Naive thymus-derived CD8-positive, alpha-beta T cell (primary cell): ENCODE data around the gene ACYP2. TPM values are rescaled to one million over a fixed set of nuclear protein-coding genes. Genes with fewer than 3 reads are reported as not detected.
A peak's percentile ranks its signal among the peaks of the same experiment; 100 is the strongest.
"Not testable (repeated sequence)": the region's sequence is repeated elsewhere in the genome, so short reads cannot be mapped to it uniquely, and the experiment has no call there.

Experiments
- ATAC-seq, 2 donors: fragments of 150-1000 bp; cut with Tn5 transposase in 1 of 2; sonication (Bioruptor Pico), chemical (Tn5 transposase) in 1 of 2; 1 replicate in 1 of 2; 2 replicates in 1 of 2; pipeline ENCODE4 v1.10.0; 2021; ENCODE audit warnings: mild to moderate bottlenecking in 2 of 2, moderate library complexity in 2 of 2
- POLR2A ChIA-PET: fragments of 350-600 bp; sonication (Branson Sonifier 250); formaldehyde crosslinking; loops from one replicate; lab custom pipeline; 2021; ENCODE audit warnings: antibody characterized with exemption; lab: Charles Lee
- DNase-seq, 10 donors: peaks; one replicate each; pipeline versions ENCODE4 v3.0.0 to v3.0.0-alpha.2; 2020 to 2022
- H3K27ac Mint-ChIP-seq, 10 donors: one replicate each; pipeline ENCODE4 v1.8.0; 2020 to 2022; ENCODE audit warnings: mild to moderate bottlenecking in 10 of 10, mixed read lengths in 10 of 10, moderate library complexity in 4 of 10, inconsistent platforms in 1 of 10
- H3K27me3 Mint-ChIP-seq, 5 donors: one replicate each; pipeline ENCODE4 v1.8.0; 2021 to 2022; ENCODE audit warnings: mixed read lengths in 5 of 5
- H3K36me3 Mint-ChIP-seq, 3 donors: one replicate each; pipeline ENCODE4 v1.8.0; 2020 to 2022; ENCODE audit warnings: mixed read lengths in 3 of 3, mild to moderate bottlenecking in 2 of 3, inconsistent platforms in 1 of 3
- H3K4me1 Mint-ChIP-seq, 4 donors: one replicate each; pipeline ENCODE4 v1.8.0; 2021 to 2022; ENCODE audit warnings: mixed read lengths in 4 of 4
- H3K4me3 Mint-ChIP-seq, 10 donors: one replicate each; pipeline ENCODE4 v1.8.0; 2020 to 2022; ENCODE audit warnings: mild to moderate bottlenecking in 10 of 10, mixed read lengths in 10 of 10, moderate library complexity in 6 of 10, inconsistent platforms in 1 of 10
- H3K9me3 Mint-ChIP-seq, 9 donors: one replicate each; pipeline ENCODE4 v1.8.0; 2020 to 2022; ENCODE audit warnings: mixed read lengths in 9 of 9, mild to moderate bottlenecking in 3 of 9, inconsistent platforms in 1 of 9, moderate library complexity in 1 of 9
- polyA plus RNA-seq, 3 donors: library from polyadenylated mRNA; unstranded; fragments of 300-500 nt; fragmentation: Illumina TruSeq; gene quantifications; one replicate each; pipeline ENCODE4 v1.2.3, GENCODE V29; 2021
- total RNA-seq, 8 experiments: library from RNA in 2 of 8; stranded (reverse) in 2 of 8; gene quantifications; one replicate each; pipeline ENCODE4 v1.2.3 and lab custom pipeline; 2021 to 2026

Gene ACYP2
- total and polyA plus RNA-seq, 5 experiments from 2014 or later, result 12.4 to 18.1 (median 13.2) TPM

GRCh38 chr2:54271843-54272627 lies 156.6 kb downstream of the ACYP2 start:
- no peak for DNase-seq
- Mint-ChIP-seq H3K9me3 (peaks cover 0 to 5% (median 0%) of the 10 kb centered on the region in 9 donors), H3K4me1 (peaks cover 0 to 18% (median 6%) of the 10 kb centered on the region in 4 donors), H3K4me3 (no peak overlapping the region), H3K27me3 (no peaks in the 10 kb centered on the region), H3K36me3 (peaks cover 10 to 13% (median 12%) of the 10 kb centered on the region in 3 donors), H3K27ac (peak overlapping the region in 1 of 10 donors; percentile 7)
- POLR2A ChIA-PET, result no interaction called here
- ATAC-seq, result peak in 1 of 2 donors; percentile 52

- POLR2A ChIA-PET, result no interaction called here
- peaks cover 0 to 5% (median 0%) of the 10 kb centered on the region in 9 donors for H3K9me3 Mint-ChIP-seq
- no peak overlapping the region for H3K4me3 Mint-ChIP-seq
- peaks cover 10 to 13% (median 12%) of the 10 kb centered on the region in 3 donors for H3K36me3 Mint-ChIP-seq
- ATAC-seq, result no peak
- H3K27ac Mint-ChIP-seq, result no peak overlapping the region
- peaks cover 0 to 18% (median 6%) of the 10 kb centered on the region in 4 donors for H3K4me1 Mint-ChIP-seq
- no peak for DNase-seq
- H3K27me3 Mint-ChIP-seq, result no peaks in the 10 kb centered on the region
Measured at GRCh38 chr2:54274781-54275242, 159.4 kb downstream of the ACYP2 start.

DNA sequence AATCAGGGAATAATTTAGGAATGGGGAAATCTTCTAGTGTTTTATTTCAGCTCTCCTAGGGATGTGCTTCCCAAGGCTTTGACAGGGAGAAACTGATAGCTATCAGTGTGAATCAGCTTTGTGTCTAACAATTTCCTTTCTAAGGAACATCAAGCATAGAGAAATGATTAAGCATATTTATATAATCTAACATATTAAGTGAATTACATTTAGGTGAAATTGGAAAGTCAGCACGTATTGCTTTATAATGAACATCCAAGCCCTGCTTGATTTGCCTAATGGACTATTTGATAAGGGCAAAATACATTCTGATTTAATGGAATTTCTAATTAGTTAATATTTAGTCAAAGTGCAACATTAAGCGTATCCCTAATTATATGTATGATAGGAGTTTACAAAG lies 160.1 kb downstream of the ACYP2 start:
- POLR2A ChIA-PET, result no interaction called here
- no peak for DNase-seq
- peaks cover 10 to 13% (median 12%) of the 10 kb centered on the region in 3 donors for H3K36me3 Mint-ChIP-seq
- no peak for ATAC-seq
- no peaks in the 10 kb centered on the region for H3K27me3 Mint-ChIP-seq
- peaks cover 0 to 18% (median 6%) of the 10 kb centered on the region in 4 donors for H3K4me1 Mint-ChIP-seq
- H3K4me3 Mint-ChIP-seq, result no peak overlapping the region
- H3K9me3 Mint-ChIP-seq, result peaks cover 0 to 5% (median 0%) of the 10 kb centered on the region in 9 donors
- H3K27ac Mint-ChIP-seq, result no peak overlapping the region

- POLR2A ChIA-PET, result no interaction called here
- Mint-ChIP-seq H3K36me3 (peaks cover 0 to 1% (median 0%) of the 10 kb centered on the region in 3 donors), H3K27me3 (no peaks in the 10 kb centered on the region), H3K4me3 (no peak overlapping the region), H3K4me1 (peaks cover 0 to 6% (median 5%) of the 10 kb centered on the region in 4 donors), H3K27ac (no peak overlapping the region), H3K9me3 (no peaks in the 10 kb centered on the region)
- DNase-seq (no peak), ATAC-seq (no peak)
Measured at GRCh38 chr2:54279385-54279784, 164.0 kb downstream of the ACYP2 start.

DNA sequence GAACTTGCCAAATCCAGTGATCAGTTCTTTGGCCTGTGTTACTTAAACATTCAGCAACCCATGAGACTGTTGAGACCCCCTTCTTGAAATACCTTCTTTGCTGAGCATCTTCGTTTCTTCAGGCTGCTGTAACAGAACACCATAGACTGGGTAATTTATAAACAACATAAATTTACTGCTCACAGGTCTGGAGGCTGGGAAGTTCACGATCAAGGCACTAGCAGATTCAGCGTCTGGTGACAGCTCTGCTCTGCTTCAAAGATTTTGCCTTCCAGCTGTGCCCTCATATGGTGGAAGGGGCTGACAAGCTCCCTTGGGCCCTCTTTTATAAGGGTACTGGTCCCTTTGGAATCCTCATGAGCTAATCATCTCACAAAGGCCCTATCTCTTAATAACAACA lies 169.4 kb downstream of the ACYP2 start:
- DNase-seq (no peak), ATAC-seq (no peak)
- Mint-ChIP-seq H3K36me3 (peaks cover 8 to 14% (median 8%) of the 10 kb centered on the region in 3 donors), H3K27me3 (peaks cover 0 to 6% (median 0%) of the 10 kb centered on the region in 5 donors), H3K4me3 (no peak overlapping the region), H3K4me1 (peaks cover 0 to 6% (median 5%) of the 10 kb centered on the region in 4 donors), H3K9me3 (peaks cover 0 to 9% (median 0%) of the 10 kb centered on the region in 9 donors), H3K27ac (no peak overlapping the region)
- POLR2A ChIA-PET, result no interaction called here

GRCh38 chr2:54285451-54285850 lies 170.0 kb downstream of the ACYP2 start:
- peaks cover 0 to 9% (median 0%) of the 10 kb centered on the region in 9 donors for H3K9me3 Mint-ChIP-seq
- H3K4me3 Mint-ChIP-seq, result no peak overlapping the region
- H3K4me1 Mint-ChIP-seq, result peaks cover 0 to 8% (median 5%) of the 10 kb centered on the region in 4 donors
- H3K36me3 Mint-ChIP-seq, result peaks cover 8 to 14% (median 8%) of the 10 kb centered on the region in 3 donors
- DNase-seq (no peak), ATAC-seq (no peak)
- POLR2A ChIA-PET, result no interaction called here
- peaks cover 0 to 6% (median 0%) of the 10 kb centered on the region in 5 donors for H3K27me3 Mint-ChIP-seq
- H3K27ac Mint-ChIP-seq, result no peak overlapping the region

DNA sequence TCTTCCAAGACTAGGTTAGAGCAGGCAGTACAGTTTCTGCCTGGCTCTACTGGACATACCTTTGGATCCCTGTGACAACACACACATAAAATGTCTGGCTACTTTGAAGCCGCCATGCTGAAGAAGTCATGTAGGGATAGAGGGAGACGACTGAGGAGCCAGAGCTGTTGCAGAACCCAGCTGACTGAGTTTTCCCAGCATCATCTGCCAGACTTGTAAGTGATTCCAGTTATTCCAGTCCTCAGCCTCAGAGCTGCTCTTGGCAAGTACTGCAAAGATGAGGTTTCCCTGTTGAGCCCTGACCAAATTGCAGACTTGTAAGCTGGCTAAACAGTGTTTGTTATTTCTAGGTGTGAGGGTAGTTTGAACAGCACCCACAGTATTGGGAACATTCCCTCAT lies 172.1 kb downstream of the ACYP2 start:
- ATAC-seq (no peak), DNase-seq (no peak)
- peaks cover 0 to 9% (median 0%) of the 10 kb centered on the region in 9 donors for H3K9me3 Mint-ChIP-seq
- no peak overlapping the region for H3K4me3 Mint-ChIP-seq
- POLR2A ChIA-PET, result no interaction called here
- no peak overlapping the region for H3K27ac Mint-ChIP-seq
- H3K36me3 Mint-ChIP-seq, result peaks cover 8 to 14% (median 8%) of the 10 kb centered on the region in 3 donors
- H3K4me1 Mint-ChIP-seq, result peaks cover 0 to 2% (median 1%) of the 10 kb centered on the region in 4 donors
- peaks cover 0 to 6% (median 0%) of the 10 kb centered on the region in 5 donors for H3K27me3 Mint-ChIP-seq

DNA sequence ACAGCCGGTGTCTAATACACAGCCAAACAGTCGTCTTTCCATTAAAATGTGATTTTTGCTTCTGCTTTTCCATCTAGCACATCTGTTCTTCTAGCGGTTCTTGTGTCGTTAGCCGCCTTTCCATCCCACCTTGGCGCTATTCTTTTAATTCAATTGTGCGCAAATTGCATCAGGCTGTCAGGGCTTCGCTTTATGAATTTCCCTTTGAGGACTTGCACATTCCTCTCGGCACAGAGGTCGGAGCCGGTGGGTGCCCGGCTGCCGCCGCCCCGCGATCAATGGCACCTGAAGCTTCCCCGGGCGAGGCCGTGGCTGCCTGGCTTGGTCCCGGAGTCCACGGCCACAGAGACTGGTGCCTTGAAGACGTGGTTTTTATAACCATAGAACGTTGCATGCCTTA lies 174.5 kb downstream of the ACYP2 start:
- no peak overlapping the region for H3K4me3 Mint-ChIP-seq
- POLR2A ChIA-PET, result no interaction called here
- H3K4me1 Mint-ChIP-seq, result peaks cover 0 to 2% (median 0%) of the 10 kb centered on the region in 4 donors
- H3K27me3 Mint-ChIP-seq, result peaks cover 0 to 6% (median 0%) of the 10 kb centered on the region in 5 donors
- peaks cover 0 to 9% (median 0%) of the 10 kb centered on the region in 9 donors for H3K9me3 Mint-ChIP-seq
- peaks cover 8% of the 10 kb centered on the region in 3 donors for H3K36me3 Mint-ChIP-seq
- H3K27ac Mint-ChIP-seq, result no peak overlapping the region
- DNase-seq (no peak), ATAC-seq (no peak)

GRCh38 chr2:54290356-54291025 lies 175.1 kb downstream of the ACYP2 start:
- no peak overlapping the region for H3K27ac Mint-ChIP-seq
- H3K9me3 Mint-ChIP-seq, result peaks cover 0 to 4% (median 0%) of the 10 kb centered on the region in 9 donors
- H3K4me1 Mint-ChIP-seq, result peaks cover 0 to 2% (median 0%) of the 10 kb centered on the region in 4 donors
- peaks cover 2 to 4% (median 4%) of the 10 kb centered on the region in 3 donors for H3K36me3 Mint-ChIP-seq
- H3K27me3 Mint-ChIP-seq, result peaks cover 0 to 3% (median 0%) of the 10 kb centered on the region in 5 donors
- ATAC-seq, result no peak
- no peak overlapping the region for H3K4me3 Mint-ChIP-seq
- DNase-seq, result no peak
- POLR2A ChIA-PET, result no interaction called here

GRCh38 chr2:54294665-54295064 lies 179.2 kb downstream of the ACYP2 start:
- ATAC-seq, DNase-seq: not testable (repeated sequence)

DNA sequence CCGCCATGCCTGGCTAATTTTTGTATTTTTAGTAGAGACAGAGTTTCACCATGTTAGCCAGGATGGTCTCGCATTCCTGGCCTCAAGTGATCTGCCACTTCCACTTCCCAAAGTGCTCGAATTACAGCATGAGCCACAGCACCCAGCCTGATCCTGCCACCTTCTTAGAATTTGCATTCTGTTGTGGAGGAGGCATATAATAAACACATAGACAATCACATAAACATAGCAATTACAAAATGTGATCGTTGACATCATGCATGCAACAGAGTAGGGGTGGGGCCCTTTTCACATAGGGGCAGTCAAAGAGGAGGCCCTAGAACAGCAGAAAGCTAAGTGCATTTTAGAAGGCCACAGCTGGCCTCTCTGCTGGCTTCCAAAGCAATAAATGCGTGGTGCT lies 180.5 kb downstream of the ACYP2 start:
- H3K4me1 Mint-ChIP-seq, result peaks cover 0 to 2% (median 0%) of the 10 kb centered on the region in 4 donors
- POLR2A ChIA-PET, result no interaction called here
- H3K4me3 Mint-ChIP-seq, result no peak overlapping the region
- no peaks in the 10 kb centered on the region for H3K9me3 Mint-ChIP-seq
- no peak overlapping the region for H3K27ac Mint-ChIP-seq
- no peaks in the 10 kb centered on the region for H3K27me3 Mint-ChIP-seq
- ATAC-seq (no peak), DNase-seq (no peak)
- no peaks in the 10 kb centered on the region for H3K36me3 Mint-ChIP-seq

More at GRCh38 chr2:54294665-54295064, 179.2 kb downstream of the ACYP2 start:
- H3K27ac Mint-ChIP-seq, H3K4me3 Mint-ChIP-seq, H3K36me3 Mint-ChIP-seq, H3K27me3 Mint-ChIP-seq, H3K9me3 Mint-ChIP-seq, POLR2A ChIA-PET, H3K4me1 Mint-ChIP-seq: not testable (repeated sequence)

- DNase-seq (no peak), ATAC-seq (no peak)
- Mint-ChIP-seq H3K9me3 (no peaks in the 10 kb centered on the region), H3K27me3 (no peaks in the 10 kb centered on the region), H3K4me3 (no peak overlapping the region), H3K27ac (no peak overlapping the region), H3K4me1 (peaks cover 0 to 2% (median 0%) of the 10 kb centered on the region in 4 donors), H3K36me3 (peaks cover 0 to 2% (median 0%) of the 10 kb centered on the region in 3 donors)
- POLR2A ChIA-PET, result no interaction called here
Measured at GRCh38 chr2:54298514-54298913, 183.1 kb downstream of the ACYP2 start.

GRCh38 chr2:54303631-54304030 lies 188.2 kb downstream of the ACYP2 start:
- no peak for DNase-seq
- no peak overlapping the region for H3K27ac Mint-ChIP-seq
- peaks cover 0 to 5% (median 0%) of the 10 kb centered on the region in 4 donors for H3K4me1 Mint-ChIP-seq
- H3K36me3 Mint-ChIP-seq, result peaks cover 0 to 4% (median 0%) of the 10 kb centered on the region in 3 donors
- POLR2A ChIA-PET, result no interaction called here
- peaks cover 0 to 4% (median 3%) of the 10 kb centered on the region in 5 donors for H3K27me3 Mint-ChIP-seq
- no peaks in the 10 kb centered on the region for H3K9me3 Mint-ChIP-seq
- no peak overlapping the region for H3K4me3 Mint-ChIP-seq
- no peak for ATAC-seq
